GM23248 (cell line): ENCODE measurements around the gene ALPK3.

ENCODE experiments used
- EZH2 ChIP-seq: fragments of 200-600 bp; sonication (generic); IDR thresholded peaks from 2 replicates; pipeline ENCODE4 v1.6.1; 2018; ENCODE audit warnings: antibody characterized with exemption, mild to moderate bottlenecking; ENCODE audit not compliant: insufficient read depth, poor library complexity, severe bottlenecking
- EZH2phosphoT487 ChIP-seq: fragments of 200-600 bp; sonication (generic); IDR thresholded peaks from 2 replicates; pipeline ENCODE4 v1.6.1; 2018; ENCODE audit warnings: antibody characterized with exemption, moderate library complexity, mild to moderate bottlenecking, low read depth; ENCODE audit not compliant: insufficient read depth

DNA sequence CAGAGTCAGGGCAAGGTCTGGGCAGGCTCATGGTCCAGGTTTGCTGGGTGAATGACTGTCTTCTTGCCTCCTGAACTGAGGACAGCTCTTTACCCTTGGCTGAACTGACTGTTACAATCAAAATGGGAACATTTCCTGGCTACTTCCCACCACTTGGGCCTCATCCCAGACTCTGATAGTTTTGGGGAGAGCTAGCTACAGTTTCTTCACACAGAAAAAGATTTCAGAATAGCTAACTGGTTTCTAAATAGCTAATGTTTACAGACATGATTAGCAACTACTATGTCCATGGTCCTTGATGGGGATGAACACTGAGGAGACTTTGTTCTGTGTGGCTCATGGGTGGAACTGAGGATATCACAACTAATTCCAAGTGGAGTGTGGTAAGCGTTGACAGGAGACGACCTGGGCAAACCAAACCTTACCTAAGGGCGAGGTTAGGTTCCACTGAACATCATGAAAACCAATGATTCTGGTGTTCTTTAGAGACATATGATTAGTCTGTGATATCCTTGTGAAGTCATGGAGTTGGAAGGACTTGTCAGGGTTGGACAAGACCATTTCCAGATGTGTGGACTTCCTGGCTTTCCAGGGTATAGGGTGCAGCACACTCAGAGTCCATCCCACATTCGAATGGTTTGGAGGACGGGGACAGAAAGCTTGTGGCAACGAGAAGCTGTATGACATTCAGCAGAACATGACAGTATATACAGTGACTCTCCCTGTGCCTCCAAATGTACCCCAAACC lies 7.3 kb downstream of the ALPK3 start:
- TF ChIP-seq EZH2 (no peak), EZH2phosphoT487 (no peak)
